SK-N-SH treated with all-trans-retinoic acid at 6 μM for 48 hours (cell line): Measurements from ENCODE around the gene CCDC158.

Source experiments
- CREB5 ChIP-seq: fragments of 250-450 bp; sonication (Bioruptor Pico); IDR thresholded peaks from 2 replicates; pipeline ENCODE4 v1.5.1; 2020; ENCODE audit warnings: low read depth, mild to moderate bottlenecking, moderate library complexity
- ZNF565 ChIP-seq: fragments of 450-650 bp; formaldehyde crosslinking; conservative IDR thresholded peaks from 2 replicates; pipeline ENCODE4 v1.5.0; 2020; ENCODE audit warnings: low read depth, mild to moderate bottlenecking, moderate library complexity

- TF ChIP-seq ZNF565 (CRISPR knock-in tag) = no peak
- TF ChIP-seq CREB5 (CRISPR knock-in tag) = no peak
Observed at GRCh38 chr4:76279462-76279861, 141.5 kb downstream of the CCDC158 start.
